HepG2 (cell line): ENCODE results near the gene SQSTM1. TPM values are rescaled to one million over a fixed set of nuclear protein-coding genes. Genes with fewer than 3 reads are reported as not detected.

Experiments
- ARNTL ChIP-seq: sonication (generic); formaldehyde crosslinking; IDR thresholded peaks from 2 replicates; pipeline ENCODE4 v1.4.0; 2020; ENCODE audit warnings: mild to moderate bottlenecking, missing genetic modification reagents
- ATAD3A ChIP-seq: sonication (generic); formaldehyde crosslinking; IDR thresholded peaks from 2 replicates; pipeline ENCODE4 v1.4.0; 2020; ENCODE audit warnings: missing genetic modification reagents
- ATF1 ChIP-seq: IDR thresholded peaks from 2 replicates; pipeline ENCODE4 v1.6.1; 2016; ENCODE audit warnings: mild to moderate bottlenecking, control low read depth
- FOXC1 ChIP-seq: sonication (generic); formaldehyde crosslinking; IDR thresholded peaks from 2 replicates; pipeline ENCODE4 v1.8.0; 2022; ENCODE audit warnings: mild to moderate bottlenecking, missing genetic modification reagents, borderline replicate concordance
- GATAD2A ChIP-seq: IDR thresholded peaks from 2 replicates; pipeline ENCODE4 v1.6.1; 2016
- HOXA3 ChIP-seq: sonication (generic); formaldehyde crosslinking; IDR thresholded peaks from 2 replicates; pipeline ENCODE4 v1.5.0; 2020; ENCODE audit warnings: missing genetic modification reagents
- NR2C2 ChIP-seq: sonication (generic); formaldehyde crosslinking; IDR thresholded peaks from 2 replicates; pipeline ENCODE4 v1.4.0; 2020; ENCODE audit warnings: missing genetic modification reagents, mild to moderate bottlenecking, moderate library complexity, borderline replicate concordance
- NRL ChIP-seq: sonication (generic); formaldehyde crosslinking; IDR thresholded peaks from 2 replicates; pipeline ENCODE4 v1.5.0; 2020; ENCODE audit warnings: missing genetic modification reagents, mild to moderate bottlenecking, moderate library complexity, borderline replicate concordance
- PTBP1 ChIP-seq: fragments of 200-400 bp; formaldehyde crosslinking; IDR thresholded peaks from 2 replicates; pipeline ENCODE4 v1.6.1; 2018; ENCODE audit warnings: low read length, low read depth; ENCODE audit not compliant: poor library complexity, severe bottlenecking
- SP1 ChIP-seq, 2 experiments: fragments of 450-650 bp in 1 of 2; sonication (generic) in 1 of 2; formaldehyde crosslinking in 1 of 2; IDR thresholded peaks; 2 replicates each; pipeline versions ENCODE4 v1.4.0 to v1.6.1; 2016 to 2020; ENCODE audit warnings: missing genetic modification reagents in 1 of 2
- TEAD2 ChIP-seq: sonication (generic); formaldehyde crosslinking; IDR thresholded peaks from 2 replicates; pipeline ENCODE4 v1.9.0; 2021; ENCODE audit warnings: missing genetic modification reagents
- ZNF235 ChIP-seq: sonication (generic); formaldehyde crosslinking; IDR thresholded peaks from 2 replicates; pipeline ENCODE4 v1.8.1; 2023; ENCODE audit warnings: mild to moderate bottlenecking, missing genetic modification reagents, borderline replicate concordance
- ZNF432 ChIP-seq: sonication (generic); formaldehyde crosslinking; IDR thresholded peaks from 2 replicates; pipeline ENCODE4 v1.5.0; 2020; ENCODE audit warnings: missing genetic modification reagents, mild to moderate bottlenecking, borderline replicate concordance
- ZNF556 ChIP-seq: sonication (generic); formaldehyde crosslinking; IDR thresholded peaks from 2 replicates; pipeline ENCODE4 v1.4.0; 2020; ENCODE audit warnings: mild to moderate bottlenecking, missing genetic modification reagents, borderline replicate concordance
- ZNF670 ChIP-seq: sonication (generic); formaldehyde crosslinking; IDR thresholded peaks from 2 replicates; pipeline ENCODE4 v1.8.0; 2022; ENCODE audit warnings: mild to moderate bottlenecking, missing genetic modification reagents, borderline replicate concordance
- ZNF839 ChIP-seq: sonication (generic); formaldehyde crosslinking; IDR thresholded peaks from 2 replicates; pipeline ENCODE4 v1.4.0; 2020; ENCODE audit warnings: missing genetic modification reagents, mild to moderate bottlenecking, borderline replicate concordance
- polyA plus RNA-seq, 8 experiments: library from polyadenylated mRNA; depleted of rRNA in 3 of 8; stranded (reverse) in 7 of 8; unstranded in 1 of 8; fragments of >200 nt; fragmentation: Illumina TruSeq in 4 of 8; extraction: Trizol in 4 of 8; gene quantifications; 2 replicates each; pipeline versions ENCODE4 v1.2.1 to v1.2.3, GENCODE V29; 2011 to 2016; ENCODE audit warnings: low read depth in 4 of 8, missing spikeins in 1 of 8, mixed read lengths in 1 of 8; ENCODE audit not compliant: insufficient read depth in 1 of 8
- total RNA-seq, 5 experiments: library from RNA; depleted of rRNA; stranded (reverse); fragments of >200 nt; fragmentation: Illumina TruSeq; extraction: Trizol; gene quantifications; 2 replicates each; pipeline ENCODE4 v1.2.3, GENCODE V29; 2016; ENCODE audit warnings: low read depth in 1 of 5
- TF ChIP-seq, protein P1 (sequence below): sonication (generic); formaldehyde crosslinking; IDR thresholded peaks from 2 replicates; pipeline ENCODE4 v1.8.1; 2022; ENCODE audit warnings: mild to moderate bottlenecking, missing genetic modification reagents
- TF ChIP-seq, protein P2 (sequence below): IDR thresholded peaks from 2 replicates; pipeline ENCODE4 v1.6.1; 2016; ENCODE audit warnings: mild to moderate bottlenecking
- TF ChIP-seq, protein P3 (sequence below): sonication (generic); formaldehyde crosslinking; IDR thresholded peaks from 2 replicates; pipeline ENCODE4 v1.4.0; 2020; ENCODE audit warnings: missing genetic modification reagents
- TF ChIP-seq, protein P4 (sequence below): sonication (generic); formaldehyde crosslinking; IDR thresholded peaks from 2 replicates; pipeline ENCODE4 v1.9.0; 2022; ENCODE audit warnings: low read depth, missing genetic modification reagents
- TF ChIP-seq, protein P5 (sequence below): sonication (generic); formaldehyde crosslinking; IDR thresholded peaks from 2 replicates; pipeline ENCODE4 v1.5.1; 2020; ENCODE audit warnings: mild to moderate bottlenecking, missing genetic modification reagents

SQSTM1 gene
- total and polyA plus RNA-seq, 2 of the 13 experiments (the other 11 are each of a cell fraction or from before 2014, with no cell fraction given): 90.9 to 160 TPM

DNA sequence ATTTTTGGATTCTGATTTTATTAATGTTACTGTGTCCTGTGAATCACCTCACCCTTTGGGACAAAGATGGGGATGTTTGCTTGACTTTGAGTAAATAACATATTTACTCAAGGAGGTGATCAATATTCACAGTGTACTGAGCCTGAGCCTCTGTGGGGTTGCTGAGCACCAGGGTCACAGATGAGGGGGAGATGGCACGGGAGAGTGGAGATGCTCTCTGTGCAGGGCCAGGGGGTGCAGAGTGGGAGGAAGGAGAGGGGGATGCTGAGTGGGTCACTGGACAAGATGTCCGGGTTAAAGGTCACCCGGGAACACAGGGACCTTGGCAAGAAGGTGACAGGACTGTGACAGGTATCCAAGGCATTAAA lies 4.0 kb downstream of the SQSTM1 start (continued):
- TF ChIP-seq FOXC1 (CRISPR knock-in tag) (peak; percentile 39; the same call in 1 of the 2 replicates), ZNF839 (CRISPR knock-in tag) (no peak), NR2C2 (CRISPR knock-in tag) (peak; percentile 21; the same call in 1 of the 2 replicates), ZNF670 (CRISPR knock-in tag) (no peak), PTBP1 (no peak), ZNF235 (CRISPR knock-in tag) (no peak), ZNF432 (CRISPR knock-in tag) (no peak), GATAD2A (CRISPR knock-in tag) (peak; percentile 88), HOXA3 (no peak), ATF1 (CRISPR knock-in tag) (no peak), SP1 (IDR thresholded peaks at IDR 0.05) (no peak), SP1 (CRISPR knock-in tag; IDR thresholded peaks at IDR 0.05) (no peak), NRL (CRISPR knock-in tag) (no peak), TEAD2 (no peak), ZNF556 (CRISPR knock-in tag) (no peak), ARNTL (CRISPR knock-in tag) (no peak), ATAD3A (no peak)
- TF ChIP-seq, protein P1, sequence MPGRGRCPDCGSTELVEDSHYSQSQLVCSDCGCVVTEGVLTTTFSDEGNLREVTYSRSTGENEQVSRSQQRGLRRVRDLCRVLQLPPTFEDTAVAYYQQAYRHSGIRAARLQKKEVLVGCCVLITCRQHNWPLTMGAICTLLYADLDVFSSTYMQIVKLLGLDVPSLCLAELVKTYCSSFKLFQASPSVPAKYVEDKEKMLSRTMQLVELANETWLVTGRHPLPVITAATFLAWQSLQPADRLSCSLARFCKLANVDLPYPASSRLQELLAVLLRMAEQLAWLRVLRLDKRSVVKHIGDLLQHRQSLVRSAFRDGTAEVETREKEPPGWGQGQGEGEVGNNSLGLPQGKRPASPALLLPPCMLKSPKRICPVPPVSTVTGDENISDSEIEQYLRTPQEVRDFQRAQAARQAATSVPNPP: no peak
- TF ChIP-seq, protein P2, sequence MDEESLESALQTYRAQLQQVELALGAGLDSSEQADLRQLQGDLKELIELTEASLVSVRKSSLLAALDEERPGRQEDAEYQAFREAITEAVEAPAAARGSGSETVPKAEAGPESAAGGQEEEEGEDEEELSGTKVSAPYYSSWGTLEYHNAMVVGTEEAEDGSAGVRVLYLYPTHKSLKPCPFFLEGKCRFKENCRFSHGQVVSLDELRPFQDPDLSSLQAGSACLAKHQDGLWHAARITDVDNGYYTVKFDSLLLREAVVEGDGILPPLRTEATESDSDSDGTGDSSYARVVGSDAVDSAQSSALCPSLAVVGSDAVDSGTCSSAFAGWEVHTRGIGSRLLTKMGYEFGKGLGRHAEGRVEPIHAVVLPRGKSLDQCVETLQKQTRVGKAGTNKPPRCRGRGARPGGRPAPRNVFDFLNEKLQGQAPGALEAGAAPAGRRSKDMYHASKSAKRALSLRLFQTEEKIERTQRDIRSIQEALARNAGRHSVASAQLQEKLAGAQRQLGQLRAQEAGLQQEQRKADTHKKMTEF (CRISPR knock-in tag): peak; percentile 53; the same call in 1 of the 2 replicates
- TF ChIP-seq, protein P3, sequence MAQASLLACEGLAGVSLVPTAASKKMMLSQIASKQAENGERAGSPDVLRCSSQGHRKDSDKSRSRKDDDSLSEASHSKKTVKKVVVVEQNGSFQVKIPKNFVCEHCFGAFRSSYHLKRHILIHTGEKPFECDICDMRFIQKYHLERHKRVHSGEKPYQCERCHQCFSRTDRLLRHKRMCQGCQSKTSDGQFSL: no peak
- TF ChIP-seq, protein P4, sequence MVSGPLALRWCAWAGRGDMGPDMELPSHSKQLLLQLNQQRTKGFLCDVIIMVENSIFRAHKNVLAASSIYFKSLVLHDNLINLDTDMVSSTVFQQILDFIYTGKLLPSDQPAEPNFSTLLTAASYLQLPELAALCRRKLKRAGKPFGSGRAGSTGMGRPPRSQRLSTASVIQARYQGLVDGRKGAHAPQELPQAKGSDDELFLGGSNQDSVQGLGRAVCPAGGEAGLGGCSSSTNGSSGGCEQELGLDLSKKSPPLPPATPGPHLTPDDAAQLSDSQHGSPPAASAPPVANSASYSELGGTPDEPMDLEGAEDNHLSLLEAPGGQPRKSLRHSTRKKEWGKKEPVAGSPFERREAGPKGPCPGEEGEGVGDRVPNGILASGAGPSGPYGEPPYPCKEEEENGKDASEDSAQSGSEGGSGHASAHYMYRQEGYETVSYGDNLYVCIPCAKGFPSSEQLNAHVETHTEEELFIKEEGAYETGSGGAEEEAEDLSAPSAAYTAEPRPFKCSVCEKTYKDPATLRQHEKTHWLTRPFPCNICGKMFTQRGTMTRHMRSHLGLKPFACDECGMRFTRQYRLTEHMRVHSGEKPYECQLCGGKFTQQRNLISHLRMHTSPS (CRISPR knock-in tag): no peak
- TF ChIP-seq, protein P5, sequence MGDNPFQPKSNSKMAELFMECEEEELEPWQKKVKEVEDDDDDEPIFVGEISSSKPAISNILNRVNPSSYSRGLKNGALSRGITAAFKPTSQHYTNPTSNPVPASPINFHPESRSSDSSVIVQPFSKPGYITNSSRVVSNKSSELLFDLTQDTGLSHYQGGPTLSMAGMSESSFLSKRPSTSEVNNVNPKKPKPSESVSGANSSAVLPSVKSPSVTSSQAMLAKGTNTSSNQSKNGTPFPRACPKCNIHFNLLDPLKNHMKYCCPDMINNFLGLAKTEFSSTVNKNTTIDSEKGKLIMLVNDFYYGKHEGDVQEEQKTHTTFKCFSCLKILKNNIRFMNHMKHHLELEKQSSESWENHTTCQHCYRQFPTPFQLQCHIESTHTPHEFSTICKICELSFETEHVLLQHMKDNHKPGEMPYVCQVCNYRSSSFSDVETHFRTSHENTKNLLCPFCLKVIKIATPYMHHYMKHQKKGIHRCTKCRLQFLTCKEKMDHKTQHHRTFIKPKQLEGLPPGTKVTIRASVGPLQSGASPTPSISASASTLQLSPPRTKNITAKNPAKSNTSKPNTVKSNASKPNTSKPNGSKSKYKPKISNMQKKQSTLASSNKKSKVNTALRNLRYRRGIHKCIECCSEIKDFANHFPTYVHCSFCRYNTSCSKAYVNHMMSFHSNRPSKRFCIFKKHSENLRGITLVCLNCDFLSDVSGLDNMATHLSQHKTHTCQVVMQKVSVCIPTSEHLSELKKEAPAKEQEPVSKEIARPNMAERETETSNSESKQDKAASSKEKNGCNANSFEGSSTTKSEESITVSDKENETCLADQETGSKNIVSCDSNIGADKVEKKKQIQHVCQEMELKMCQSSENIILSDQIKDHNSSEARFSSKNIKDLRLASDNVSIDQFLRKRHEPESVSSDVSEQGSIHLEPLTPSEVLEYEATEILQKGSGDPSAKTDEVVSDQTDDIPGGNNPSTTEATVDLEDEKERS (CRISPR knock-in tag): 0 out of 2 replicates have a peak, but pooled peaks have one; percentile 35
- TF ChIP-seq, all 625 proteins: peak for 43
